DLD1 (cell line): ENCODE results near the gene AP3S2.
"Not testable (repeated sequence)": the region's sequence is repeated elsewhere in the genome, so short reads cannot be mapped to it uniquely, and the experiment has no call there.

Source experiments
- in situ Hi-C: cut with HindIII; loops from 2 replicates; pipeline ENCODE4 v1.10.0; 2017; ENCODE audit warnings: low sequenced_read_pairs

The AP3S2 gene

DNA sequence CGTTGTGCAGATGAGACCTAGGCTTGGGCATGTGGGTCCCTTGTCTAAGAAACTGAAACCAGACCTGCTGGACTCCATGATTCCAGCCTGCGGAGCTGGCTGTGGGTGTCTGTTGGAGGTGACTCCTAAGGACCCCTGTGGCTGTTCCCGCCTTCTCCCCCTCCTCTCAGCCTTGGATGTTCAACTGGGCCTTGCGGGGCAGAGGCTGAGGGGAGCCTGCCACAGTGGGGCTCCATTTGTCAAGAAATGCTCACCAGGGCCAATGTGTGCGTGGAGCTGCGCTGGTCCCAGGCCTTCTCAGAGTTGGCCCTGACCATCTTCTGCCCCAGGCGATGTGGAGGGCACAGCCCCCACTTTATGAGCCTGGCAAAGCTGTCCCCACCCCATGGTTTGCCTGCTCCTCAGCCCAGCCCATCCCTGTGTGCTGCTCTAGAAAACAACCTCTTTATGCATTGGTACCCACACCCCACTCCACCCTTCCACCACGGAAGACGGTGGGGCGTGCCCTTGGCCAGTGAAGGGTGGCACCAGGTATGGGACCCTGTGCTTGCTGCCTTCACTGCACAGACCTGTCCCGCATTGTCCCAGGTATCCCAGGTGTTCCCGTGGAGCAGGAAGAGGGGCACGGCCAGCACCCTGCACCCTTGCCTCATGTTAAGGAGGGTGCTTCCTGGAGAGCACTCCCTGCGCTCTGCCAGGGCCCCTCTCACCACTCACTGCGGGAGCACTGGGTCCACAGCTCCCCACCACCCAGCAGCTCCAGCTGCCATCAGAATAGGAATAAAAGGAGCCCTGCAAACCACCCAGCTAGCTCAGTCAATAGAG lies 109.7 kb downstream of the AP3S2 start:
- in situ Hi-C loops, result no loop called here

GRCh38 chr15:89783111-89783860 lies 110.5 kb downstream of the AP3S2 start:
- in situ Hi-C loops, result no loop called here

DNA sequence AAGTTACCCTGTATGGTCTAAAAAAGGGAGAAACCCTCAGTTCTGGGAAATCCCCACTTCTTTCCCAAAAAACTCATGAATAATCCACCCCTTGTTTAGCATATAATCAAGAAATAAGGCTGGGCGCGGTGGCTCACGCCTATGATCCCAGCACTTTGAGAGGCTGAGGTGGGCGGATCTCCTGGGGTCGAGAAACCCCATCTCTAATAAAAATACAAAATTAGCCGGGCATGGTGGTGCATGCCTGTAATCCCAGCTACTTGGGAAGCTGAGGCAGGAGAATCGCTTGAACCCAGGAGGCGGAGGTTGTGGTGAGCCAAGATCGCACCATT lies 111.2 kb downstream of the AP3S2 start:
- in situ Hi-C loops, result not testable (repeated sequence)

- in situ Hi-C loops, result no loop called here
These were observed 111.7 kb downstream of the AP3S2 start for GRCh38 chr15:89781891-89782618.

GRCh38 chr15:89781055-89781454 lies 112.7 kb downstream of the AP3S2 start:
- in situ Hi-C loops, result no loop called here

DNA sequence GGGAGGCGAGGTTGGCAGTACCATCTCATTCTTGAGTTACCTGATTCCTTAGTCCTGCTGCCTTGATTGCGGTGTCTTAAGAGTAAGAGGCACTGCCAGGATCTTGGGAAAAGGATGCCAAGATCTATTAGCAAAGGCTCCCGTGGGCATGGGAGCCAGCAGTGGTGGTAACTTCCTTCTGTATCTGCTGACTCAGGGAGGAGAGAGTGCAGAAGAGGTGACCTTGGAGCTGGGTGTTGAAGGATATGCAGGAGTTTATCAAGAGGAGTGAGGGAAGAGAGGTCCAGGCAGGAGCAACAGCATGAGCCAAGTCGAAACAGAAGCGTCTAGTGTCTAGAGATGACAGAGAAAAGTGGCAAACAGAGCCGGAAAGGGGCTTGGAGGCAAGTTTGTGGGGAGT lies 113.2 kb downstream of the AP3S2 start:
- in situ Hi-C loops, result no loop called here
